OCI-LY7 (cell line): Measurements from ENCODE around the gene VEGFB. TPM values are rescaled to one million over a fixed set of nuclear protein-coding genes. Genes with fewer than 3 reads are reported as not detected.

Experiments used
- BruUV-seq: library from RNA; stranded (reverse); fragments of 400-500 nt; replicated peaks from 2 replicates; lab custom pipeline; 2021; lab: Mats Ljungman, UMichigan
- CTCF ChIA-PET: fragments of 300-600 bp; sonication (Branson Sonifier 250); formaldehyde crosslinking; loops from one replicate; lab custom pipeline; 2022; ENCODE audit warnings: antibody characterized with exemption; ENCODE audit not compliant: unreplicated experiment; lab: Charles Lee
- POLR2A ChIA-PET: fragments of 300-600 bp; sonication (Branson Sonifier 250); formaldehyde crosslinking; loops from one replicate; lab custom pipeline; 2022; ENCODE audit warnings: antibody characterized with exemption; lab: Charles Lee
- DNase-seq: peaks from one replicate; pipeline ENCODE4 v3.0.0-alpha.2; 2015; ENCODE audit warnings: low spot score
- H2AFZ ChIP-seq: fragments of 200-600 bp; sonication (generic), shearing (Covaris generic); 2 replicates; pipeline ENCODE4 v1.6.1; 2014; ENCODE audit warnings: mild to moderate bottlenecking, antibody characterized with exemption, low read length, moderate library complexity
- H3K27ac ChIP-seq: fragments of 200-600 bp; sonication (generic); 2 replicates; pipeline ENCODE4 v1.5.1; 2014; ENCODE audit warnings: mixed run types, low read depth, mild to moderate bottlenecking, moderate library complexity, low read length, inconsistent platforms; ENCODE audit not compliant: poor library complexity, severe bottlenecking
- H3K36me3 ChIP-seq: fragments of 200-600 bp; sonication (generic); 2 replicates; pipeline ENCODE4 v1.6.1; 2014; ENCODE audit warnings: mild to moderate bottlenecking, antibody characterized with exemption, low read length, moderate library complexity, mixed read lengths; ENCODE audit not compliant: insufficient read depth
- H3K4me1 ChIP-seq: fragments of 200-600 bp; sonication (generic); 2 replicates; pipeline ENCODE4 v1.5.1; 2014; ENCODE audit warnings: mild to moderate bottlenecking, low read length; ENCODE audit not compliant: insufficient read depth, poor library complexity, severe bottlenecking
- H3K4me2 ChIP-seq: fragments of 200-600 bp; sonication (generic); 2 replicates; pipeline ENCODE4 v1.6.1; 2014; ENCODE audit warnings: mild to moderate bottlenecking, low read length
- H3K4me3 ChIP-seq: fragments of 200-600 bp; sonication (generic); 2 replicates; pipeline ENCODE4 v1.5.1; 2014; ENCODE audit warnings: mild to moderate bottlenecking, low read depth, low read length; ENCODE audit not compliant: poor library complexity, severe bottlenecking
- H3K79me2 ChIP-seq: fragments of 200-600 bp; sonication (generic); 2 replicates; pipeline ENCODE4 v1.6.1; 2016; ENCODE audit warnings: low read depth, mild to moderate bottlenecking, low read length, moderate library complexity, mixed read lengths; ENCODE audit not compliant: insufficient read depth
- H3K9me2 ChIP-seq: fragments of 200-600 bp; sonication (generic); 2 replicates; pipeline ENCODE4 v1.6.1; 2016; ENCODE audit warnings: mild to moderate bottlenecking, low read length, mixed read lengths; ENCODE audit not compliant: insufficient read depth
- H3K9me3 ChIP-seq: fragments of 200-600 bp; sonication (generic); 2 replicates; pipeline ENCODE4 v1.6.1; 2014; ENCODE audit warnings: mild to moderate bottlenecking, mixed run types, low read length, mixed read lengths
- H4K20me1 ChIP-seq: fragments of 200-600 bp; sonication (generic); 2 replicates; pipeline ENCODE4 v1.6.1; 2014; ENCODE audit warnings: mild to moderate bottlenecking, antibody characterized with exemption, low read length, moderate library complexity, mixed read lengths; ENCODE audit not compliant: insufficient read depth
- CTCF ChIP-seq: fragments of 200-600 bp; sonication (generic); conservative IDR thresholded peaks from 2 replicates; pipeline ENCODE4 v1.5.1; 2014; ENCODE audit warnings: mild to moderate bottlenecking, antibody characterized with exemption, low read length, moderate library complexity, mixed read lengths
- EZH2phosphoT487 ChIP-seq: fragments of 200-600 bp; sonication (generic); IDR thresholded peaks from 2 replicates; pipeline ENCODE4 v1.6.1; 2018; ENCODE audit warnings: low read depth, borderline replicate concordance, mild to moderate bottlenecking, mixed run types, antibody characterized with exemption, low read length, moderate library complexity, mixed read lengths
- intact Hi-C: fragments of 100-400 bp; cut with micrococcal nuclease; formaldehyde crosslinking; loops from one replicate; pipeline ENCODE4 v1.10.0; 2022; ENCODE audit not compliant: unreplicated experiment
- total RNA-seq, 2 experiments: library from RNA; depleted of rRNA in 1 of 2; stranded (reverse); fragments of >200 nt in 1 of 2; shearing (Covaris generic) in 1 of 2; gene quantifications; 2 replicates each; pipeline ENCODE4 v1.2.3, GENCODE V29; 2014 to 2022

The VEGFB gene
- total RNA-seq, 2 experiments from 2014 or later = 35.3 to 59.6 TPM

- TF ChIP-seq CTCF (no peak), EZH2phosphoT487 (no peak)
- Histone ChIP-seq H4K20me1 (no peaks in the 10 kb centered on the region), H2AFZ (no peak overlapping the region), H3K4me2 (no peak overlapping the region), H3K4me3 (no peak overlapping the region), H3K27ac (no peak overlapping the region), H3K79me2 (no peaks in the 10 kb centered on the region), H3K4me1 (peaks cover 14% of the 10 kb centered on the region), H3K36me3 (peaks cover 6% of the 10 kb centered on the region), H3K9me2 (no peaks in the 10 kb centered on the region), H3K9me3 (no peaks in the 10 kb centered on the region)
- POLR2A ChIA-PET = interaction anchor here (2.6 kb wide), 1 partner anchor 75 kb away, joined by 8 read pairs; the partner anchor contains the start of gene FERMT3
- no TSS peak for BruUV-seq
- no peak for DNase-seq
- intact Hi-C loops = no loop called here
- CTCF ChIA-PET = interaction anchor here (1.3 kb wide), 1 partner anchor 11 kb away, joined by 3 read pairs; no protein-coding TSS in a partner anchor
Measured at GRCh38 chr11:64281957-64282770, 47.8 kb downstream of the VEGFB start.

- no peak for DNase-seq
Measured at GRCh38 chr11:64283092-64283491, 48.7 kb downstream of the VEGFB start.

More at GRCh38 chr11:64283092-64283491, 48.7 kb downstream of the VEGFB start:
- H3K79me2 ChIP-seq = no peaks in the 10 kb centered on the region
- no peak overlapping the region for H3K4me3 ChIP-seq
- intact Hi-C loops = no loop called here
- H3K4me2 ChIP-seq = peak overlapping the region; percentile 20; the same call in 1 of the 2 replicates
- no TSS peak for BruUV-seq
- CTCF ChIA-PET = no interaction called here
- H3K27ac ChIP-seq = no peak overlapping the region
- H2AFZ ChIP-seq = no peak overlapping the region
- POLR2A ChIA-PET = interaction anchor here (1.1 to 2.6 kb wide), 3 partner anchors 13 to 97 kb away, joined by 3 to 8 read pairs (median 5); partner anchors contain the start of genes FERMT3 and STIP1
- no peaks in the 10 kb centered on the region for H3K9me3 ChIP-seq
- H3K9me2 ChIP-seq = no peaks in the 10 kb centered on the region
- peaks cover 5% of the 10 kb centered on the region; the same call in 1 of the 2 replicates for H3K36me3 ChIP-seq
- H4K20me1 ChIP-seq = no peaks in the 10 kb centered on the region
- peaks cover 14% of the 10 kb centered on the region for H3K4me1 ChIP-seq
- no peak for TF ChIP-seq CTCF
